ENCODE measurements around the gene NUBPL. TPM values are rescaled to one million over a fixed set of nuclear protein-coding genes. Genes with fewer than 3 reads are reported as not detected.

NUBPL gene
- total RNA-seq, 1 donor, result 10.5 TPM

DNA sequence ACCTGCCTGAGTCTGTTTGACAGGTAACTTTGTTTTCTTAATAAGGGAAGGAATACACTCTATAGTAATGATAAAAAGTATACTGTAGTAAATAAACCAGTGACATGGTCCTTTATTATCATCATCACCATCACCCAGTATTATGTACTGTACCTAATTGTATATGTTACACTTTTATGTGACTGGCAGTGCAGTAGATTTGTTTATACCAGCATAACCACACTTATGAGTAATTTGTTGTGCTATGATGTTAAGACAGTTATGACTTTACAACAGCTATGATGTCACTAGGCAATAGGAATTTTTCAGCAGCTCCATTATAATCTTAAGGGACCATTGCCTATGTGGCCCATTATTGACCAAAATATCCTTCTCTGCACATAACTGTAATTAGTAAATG lies 155.0 kb downstream of the NUBPL start:
- DNase-seq (ENCODE audit: low read depth), result no peak
- no peak for TF ChIP-seq CTCF (IDR thresholded peaks at IDR 0.05; ENCODE audit: insufficient read depth, low read length)
- no peak overlapping the region for H3K4me3 ChIP-seq (ENCODE audit: low read depth, low read length)

- no peak for DNase-seq (ENCODE audit: low read depth)
- TF ChIP-seq CTCF (IDR thresholded peaks at IDR 0.05; ENCODE audit: insufficient read depth, low read length), result no peak
- no peak overlapping the region for H3K4me3 ChIP-seq (ENCODE audit: low read depth, low read length)
Observed at GRCh38 chr14:31717294-31718085, 156.3 kb downstream of the NUBPL start.

DNA sequence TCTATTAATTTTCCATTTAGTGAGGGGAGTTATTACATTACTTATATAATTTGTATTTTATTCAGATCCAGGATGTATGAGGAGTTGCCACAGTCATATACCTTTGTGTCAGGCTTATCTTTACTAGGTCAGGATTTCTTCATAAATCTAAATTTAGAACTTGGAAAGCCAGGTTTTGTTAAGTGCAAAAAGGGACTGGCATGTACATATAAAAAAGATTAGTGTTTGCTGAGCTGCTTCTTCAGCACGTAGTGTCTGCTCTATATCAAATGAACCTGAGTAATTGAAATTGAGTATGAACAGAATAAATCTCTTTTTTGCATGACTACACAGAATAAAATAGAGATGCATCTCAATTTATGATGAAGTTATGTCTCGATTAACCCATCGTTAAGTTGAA lies 157.4 kb downstream of the NUBPL start:
- no peak for TF ChIP-seq CTCF (IDR thresholded peaks at IDR 0.05; ENCODE audit: insufficient read depth, low read length)
- no peak overlapping the region for H3K4me3 ChIP-seq (ENCODE audit: low read depth, low read length)
- no peak for DNase-seq (ENCODE audit: low read depth)

- no peak for DNase-seq (ENCODE audit: low read depth)
- H3K4me3 ChIP-seq (ENCODE audit: low read depth, low read length), result no peak overlapping the region
- no peak for TF ChIP-seq CTCF (IDR thresholded peaks at IDR 0.05; ENCODE audit: insufficient read depth, low read length)
Observed at GRCh38 chr14:31718985-31719384, 157.8 kb downstream of the NUBPL start.

DNA sequence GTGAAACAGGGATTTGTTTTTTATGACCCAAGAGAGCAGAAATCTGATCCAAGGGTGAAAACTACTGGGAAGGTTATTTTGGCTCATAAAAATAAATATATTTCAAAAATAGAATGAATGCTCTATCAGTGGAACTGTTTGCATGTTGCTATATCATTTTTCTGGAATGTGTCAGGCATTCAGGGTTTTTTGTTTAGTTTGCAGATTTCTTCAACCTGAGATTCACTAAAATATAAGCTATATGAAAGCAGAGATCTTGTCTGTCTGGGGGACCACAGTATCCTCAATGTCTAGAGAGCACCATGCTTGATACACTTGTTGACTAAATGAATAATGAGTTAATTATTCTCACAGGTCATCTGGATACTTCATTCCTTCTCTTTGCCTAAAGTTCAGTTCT lies 165.1 kb downstream of the NUBPL start:
- no peak for DNase-seq (ENCODE audit: low read depth)
- TF ChIP-seq CTCF (IDR thresholded peaks at IDR 0.05; ENCODE audit: insufficient read depth, low read length), result no peak
- H3K4me3 ChIP-seq (ENCODE audit: low read depth, low read length), result no peak overlapping the region

- no peak for DNase-seq (ENCODE audit: low read depth)
- no peak for TF ChIP-seq CTCF (IDR thresholded peaks at IDR 0.05; ENCODE audit: insufficient read depth, low read length)
- no peak overlapping the region for H3K4me3 ChIP-seq (ENCODE audit: low read depth, low read length)
Observed at GRCh38 chr14:31727797-31728196, 166.6 kb downstream of the NUBPL start.

DNA sequence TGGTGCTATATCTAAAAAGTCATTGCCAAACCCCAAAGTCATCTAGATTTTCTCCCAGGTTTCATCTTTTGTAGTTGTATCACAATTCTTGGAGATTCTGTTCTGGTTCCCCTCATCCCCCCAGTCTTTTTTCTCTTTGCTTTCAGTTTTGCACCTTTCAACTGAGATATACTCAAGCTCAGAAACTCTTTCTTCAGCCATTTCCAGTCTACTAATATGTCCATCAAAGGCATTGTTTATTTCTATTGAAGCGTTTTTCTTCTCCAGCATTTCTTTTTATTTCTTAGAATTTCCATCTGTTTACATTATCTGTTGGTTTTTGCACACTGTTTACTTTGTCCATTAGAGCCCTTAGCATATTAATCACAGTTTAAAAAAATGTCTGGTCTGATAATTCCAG lies 179.5 kb downstream of the NUBPL start:
- no peak for TF ChIP-seq CTCF (IDR thresholded peaks at IDR 0.05; ENCODE audit: insufficient read depth, low read length)

More for the DNA sequence above, 179.5 kb downstream of the NUBPL start:
- no peak overlapping the region for H3K4me3 ChIP-seq (ENCODE audit: low read depth, low read length)
- DNase-seq (ENCODE audit: low read depth), result no peak

All from fibroblast of the aortic adventitia (primary cell).